NCI-H510A (cell line): ENCODE data around the gene MFAP5.
"Not testable (repeated sequence)": the region's sequence is repeated elsewhere in the genome, so short reads cannot be mapped to it uniquely, and the experiment has no call there.

ENCODE experiments used
- DNase-seq: peaks from one replicate; lab custom pipeline; 2025; lab: John Stamatoyannopoulos, UW

The MFAP5 gene

DNA sequence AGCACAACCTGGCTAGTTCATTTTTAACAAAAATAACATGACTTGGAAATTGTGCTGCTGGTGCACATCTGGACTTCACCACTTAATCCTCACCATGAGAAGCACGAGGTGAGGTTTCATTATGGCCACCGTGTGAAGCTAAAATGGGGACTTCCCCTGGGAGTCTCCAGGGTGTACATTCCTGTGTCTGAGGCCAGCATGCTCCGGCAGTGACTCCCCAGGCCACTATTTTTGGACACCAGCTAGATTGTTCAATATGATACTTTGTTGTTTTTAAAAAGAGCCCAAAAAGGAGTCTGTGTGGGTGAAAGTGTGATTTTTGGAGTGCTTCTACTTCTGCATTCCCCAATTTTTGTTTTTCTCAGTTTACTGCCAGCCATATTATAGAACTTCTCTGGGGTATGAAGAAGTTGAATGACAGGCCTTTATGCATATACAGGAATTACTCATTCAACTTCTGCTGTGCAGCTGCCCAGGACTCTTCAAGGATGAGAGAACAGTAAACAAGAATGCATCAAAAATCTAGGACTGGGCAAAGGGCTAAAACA is 33.1 kb downstream of the MFAP5 start:
- no peak for DNase-seq

DNA sequence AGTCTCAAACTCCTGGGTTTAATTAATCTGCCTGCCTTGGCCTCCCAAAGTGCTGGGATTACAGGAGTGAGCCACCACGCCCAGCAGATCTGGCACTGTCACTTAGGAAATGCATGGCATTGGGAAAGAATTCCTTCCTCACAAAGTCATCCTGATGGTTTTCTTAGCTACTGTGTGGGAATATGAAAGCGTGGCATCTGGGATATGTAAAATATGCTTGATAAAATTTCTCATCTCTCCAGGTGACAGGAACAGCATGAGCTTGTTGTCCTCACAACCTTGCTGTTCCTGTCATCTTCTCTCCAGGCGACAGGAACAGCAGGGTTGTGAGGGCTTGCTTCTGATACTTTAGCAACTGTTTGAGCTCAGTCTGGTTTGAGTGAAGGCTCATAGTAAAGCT is 33.9 kb downstream of the MFAP5 start:
- DNase-seq: no peak

DNA sequence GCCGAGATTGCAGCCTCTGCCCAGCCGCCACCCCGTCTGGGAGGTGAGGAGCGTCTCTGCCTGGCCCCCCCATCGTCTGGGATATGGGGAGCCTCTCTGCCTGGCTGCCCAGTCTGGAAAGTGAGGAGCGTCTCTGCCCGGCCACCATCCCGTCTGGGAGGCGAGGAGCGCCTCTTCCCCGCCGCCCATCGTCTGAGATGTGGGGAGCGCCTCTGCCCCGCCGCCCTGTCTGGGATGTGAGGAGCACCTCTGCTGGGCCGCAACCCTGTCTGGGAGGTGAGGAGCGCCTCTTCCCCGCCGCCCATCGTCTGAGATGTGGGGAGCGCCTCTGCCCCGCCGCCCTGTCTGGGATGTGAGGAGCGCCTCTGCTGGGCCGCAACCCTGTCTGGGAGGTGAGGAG is 37.9 kb downstream of the MFAP5 start:
- not testable (repeated sequence) for DNase-seq

DNA sequence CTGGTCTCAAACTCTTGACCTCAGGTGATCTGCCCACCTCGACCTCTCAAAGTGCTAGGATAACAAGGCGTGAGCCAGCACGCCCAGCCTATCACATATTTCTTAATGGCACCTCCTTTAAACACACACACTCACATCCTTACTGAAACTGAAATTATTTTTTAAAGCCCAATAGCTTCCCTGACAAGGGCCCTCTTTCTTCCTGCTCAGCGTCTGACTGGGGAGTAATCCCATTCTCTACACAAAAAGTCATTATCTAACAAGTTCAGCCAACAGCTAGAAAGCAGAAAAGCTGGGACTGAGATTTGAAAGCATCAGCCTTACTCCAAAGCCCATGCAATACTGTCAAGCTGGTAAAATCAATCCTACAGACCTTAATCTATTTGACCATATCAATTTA is 40.0 kb downstream of the MFAP5 start:
- no peak for DNase-seq

DNA sequence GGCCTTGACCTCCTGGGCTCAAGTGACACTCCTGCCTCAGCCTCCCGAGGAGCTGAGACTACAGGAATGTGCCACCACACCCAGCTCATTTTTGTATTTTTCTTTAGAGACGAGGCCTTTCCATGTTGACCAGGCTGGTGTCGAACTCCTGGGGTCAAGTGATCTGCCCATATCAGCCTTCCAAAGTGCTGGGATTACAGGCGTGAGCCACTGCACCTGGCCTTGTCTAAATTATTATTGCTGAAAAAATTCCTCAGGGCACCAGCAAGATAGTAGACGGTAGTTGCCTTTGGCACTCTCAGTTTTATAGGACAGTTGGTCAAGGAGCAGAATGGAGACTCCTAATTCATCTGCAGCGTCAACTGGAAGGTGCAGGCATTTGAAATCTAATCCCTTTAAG is 47.4 kb downstream of the MFAP5 start:
- DNase-seq: no peak

DNA sequence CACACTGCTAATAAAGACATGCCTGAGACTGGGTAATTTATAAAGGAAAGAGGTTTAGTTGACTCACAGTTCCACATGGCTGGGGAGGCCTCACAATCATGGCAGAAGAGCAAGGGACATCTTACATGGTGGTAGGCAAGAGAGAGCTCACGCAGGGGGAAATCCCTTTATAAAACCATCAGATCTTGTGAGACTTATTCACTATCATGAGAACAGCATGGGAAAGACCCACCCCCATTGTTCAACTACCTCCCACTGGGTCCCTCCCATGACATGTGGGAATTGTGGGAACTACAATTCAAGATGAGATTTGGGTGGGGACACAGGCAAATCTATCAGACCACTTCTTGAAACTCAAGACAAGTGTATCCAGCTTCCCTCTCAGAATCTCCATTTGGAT is 48.7 kb downstream of the MFAP5 start:
- DNase-seq: not testable (repeated sequence)

DNA sequence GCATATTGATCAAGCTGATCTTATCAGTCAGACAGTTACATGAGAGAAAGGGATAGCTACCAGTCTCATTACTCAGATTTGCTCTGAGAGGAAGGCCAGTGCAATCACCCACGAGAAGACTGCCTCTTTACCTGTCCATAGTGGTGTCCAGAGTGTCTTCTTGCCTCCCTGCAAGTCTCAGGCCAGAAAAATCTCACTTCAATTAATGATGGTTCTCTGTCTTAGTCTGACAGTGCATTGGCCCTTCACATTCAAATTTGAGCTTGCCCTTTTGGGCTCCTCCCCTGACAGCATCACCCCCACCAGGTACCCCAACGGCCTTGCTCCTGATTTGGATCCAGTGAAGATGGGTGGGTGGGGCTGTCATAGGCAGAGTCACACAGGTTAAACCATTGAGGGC is 50.0 kb downstream of the MFAP5 start, which contains the start of gene AICDA:
Gene AICDA (minus strand): TSS at position 231 of the 400 bp plus-strand sequence. CDS start 92 bp downstream, at position 139.
- DNase-seq: no peak

DNA sequence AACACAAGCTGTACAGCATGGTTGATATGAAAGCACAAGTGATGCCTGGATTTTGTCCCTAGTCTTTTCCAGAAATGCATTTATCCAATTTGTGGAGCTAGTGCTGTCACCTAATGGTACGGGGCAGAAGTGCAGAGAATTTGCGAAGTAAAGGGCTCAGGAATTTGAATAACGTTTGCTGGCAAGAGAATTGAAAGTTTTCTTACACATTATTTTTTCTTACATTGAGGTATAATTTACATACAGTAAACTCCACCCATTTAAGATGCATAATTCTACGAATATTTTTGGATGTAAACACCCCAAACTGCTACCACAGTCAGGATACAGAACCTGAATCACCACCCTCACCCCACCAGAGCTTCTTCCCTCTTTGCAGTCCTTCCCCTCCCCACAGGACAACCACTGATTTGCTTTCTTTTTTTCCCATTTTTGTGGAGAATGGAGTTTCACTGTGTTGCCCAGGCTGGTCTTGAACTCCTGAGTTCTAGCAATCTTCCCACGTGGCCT is 53.5 kb downstream of the MFAP5 start:
- DNase-seq: no peak

DNA sequence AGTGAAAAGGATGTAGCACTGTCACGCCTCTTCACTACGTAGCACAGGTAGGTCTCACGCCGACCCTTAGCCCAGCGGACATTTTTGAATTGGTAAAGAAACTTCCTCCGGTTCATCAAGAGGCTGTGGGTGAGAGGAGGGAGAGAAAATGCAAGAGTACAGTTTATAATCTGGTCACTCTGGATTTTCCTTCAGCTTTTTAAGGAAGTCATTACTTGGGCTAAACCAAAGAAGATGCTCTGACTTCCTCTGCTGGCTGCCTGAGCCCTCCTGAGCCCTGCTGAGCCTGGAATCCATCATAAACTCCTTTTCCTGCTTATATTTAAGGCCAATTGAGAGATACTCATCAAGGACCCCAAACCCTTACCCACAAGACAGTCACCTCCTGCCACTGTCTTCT is 55.7 kb downstream of the MFAP5 start:
- DNase-seq: no peak

DNA sequence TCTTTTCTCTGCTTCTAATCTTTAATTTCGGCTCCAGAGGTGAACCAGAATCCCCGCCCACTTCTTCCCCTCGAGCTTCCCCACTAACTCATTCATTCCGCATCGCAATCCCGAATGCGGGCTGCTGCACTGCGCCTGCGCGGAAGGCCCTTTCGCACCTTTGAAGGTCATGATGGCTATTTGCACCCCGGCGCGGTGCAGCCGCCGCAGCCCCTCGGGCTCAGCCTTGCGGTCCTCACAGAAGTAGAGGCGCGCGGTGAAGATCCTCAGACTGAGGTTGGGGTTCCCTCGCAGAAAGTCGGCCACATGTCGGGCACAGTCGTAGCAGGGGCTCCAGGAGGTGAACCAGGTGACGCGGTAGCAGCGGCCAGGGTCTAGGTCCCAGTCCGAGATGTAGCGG is 57.6 kb downstream of the MFAP5 start:
- no peak for DNase-seq

DNA sequence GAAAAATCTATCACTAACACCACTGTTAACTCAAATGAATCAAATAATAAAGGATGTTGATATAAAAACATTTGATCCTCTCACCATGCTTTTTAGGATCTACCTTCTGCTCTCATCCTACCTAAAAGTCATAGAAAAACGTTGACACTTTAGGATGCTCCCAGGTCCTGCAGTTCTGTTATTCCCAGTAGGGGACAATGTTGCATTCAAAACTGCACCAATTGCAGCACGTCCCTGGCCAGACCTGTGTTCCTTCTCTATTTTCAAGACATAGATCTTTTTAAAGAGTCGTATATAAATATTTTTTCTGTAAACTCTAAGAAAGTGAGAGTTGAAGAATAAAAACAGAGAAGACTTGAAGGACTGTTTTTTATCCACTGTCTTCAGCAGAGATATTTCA is 58.8 kb downstream of the MFAP5 start:
- DNase-seq: no peak

DNA sequence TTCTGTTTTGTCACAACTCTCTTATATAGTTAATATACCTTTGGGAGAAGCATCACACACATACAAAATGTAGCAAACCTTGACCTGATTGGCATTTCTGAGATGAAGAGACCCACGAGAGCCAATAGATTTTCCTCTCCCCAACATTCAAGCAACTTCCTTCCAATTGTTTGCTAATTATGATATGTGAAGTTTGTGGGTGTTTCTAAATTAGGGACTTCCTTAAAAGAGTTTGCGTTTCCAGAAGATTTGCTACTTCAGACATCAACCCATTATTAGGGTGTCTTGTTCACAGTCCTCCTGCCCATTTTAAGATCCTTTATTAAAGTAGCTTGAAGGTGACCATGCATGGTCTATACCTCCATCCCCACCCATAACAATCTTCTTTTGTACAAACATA is 59.3 kb downstream of the MFAP5 start:
- DNase-seq: no peak

DNA sequence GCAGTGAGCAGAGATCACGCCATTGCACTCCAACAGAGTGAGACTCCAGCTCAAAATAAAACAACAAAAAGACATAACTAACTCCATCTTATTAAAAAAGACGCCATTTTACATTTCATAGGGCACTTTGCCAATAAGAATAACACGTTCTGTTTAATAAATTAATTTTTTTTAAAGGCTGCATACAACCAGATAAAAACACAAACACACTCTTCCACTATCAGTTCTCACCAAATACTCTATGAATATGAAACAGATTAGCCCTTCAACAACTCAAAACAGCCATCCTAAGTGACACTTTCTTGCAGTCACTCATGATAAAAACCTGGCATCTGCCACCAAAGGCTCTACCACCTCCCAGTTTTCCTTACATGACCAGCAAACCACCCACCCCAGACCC is 66.1 kb downstream of the MFAP5 start:
- no peak for DNase-seq
